Measurements from ENCODE around the gene SORBS2.

SORBS2 gene

GRCh38 chr4:185792384-185793115 is 19.4 kb downstream of the SORBS2 start:
- Histone ChIP-seq H2AK5ac (ENCODE audit: low read length) (no peak overlapping the region), H3K4ac (ENCODE audit: low read depth, low read length) (no peak overlapping the region), H3K4me2 (ENCODE audit: low read length) (no peak overlapping the region), H3K4me1 (ENCODE audit: control insufficient read depth in 1 of 2, insufficient read depth in 2 of 2, low read length in 2 of 2) (peaks cover 0 to 7% of the 10 kb centered on the region in 2 experiments), H3K27me3 (ENCODE audit: insufficient read depth, low read length) (no peaks in the 10 kb centered on the region), H3K36me3 (ENCODE audit: control insufficient read depth in 1 of 2, insufficient read depth in 2 of 2, low read length in 2 of 2) (no peaks in the 10 kb centered on the region), H4K8ac (ENCODE audit: low read depth, low read length) (no peak overlapping the region), H3K79me1 (ENCODE audit: low read length) (no peaks in the 10 kb centered on the region), H3K79me2 (ENCODE audit: control insufficient read depth, insufficient read depth, low read length, poor library complexity) (no peaks in the 10 kb centered on the region), H3K27ac (ENCODE audit: low read depth, low read length) (no peak overlapping the region), H3K9me3 (ENCODE audit: insufficient read depth, low read depth, low read length) (no peaks in the 10 kb centered on the region), H3K23ac (ENCODE audit: low read length) (no peak overlapping the region), H3K9ac (ENCODE audit: low read length) (no peak overlapping the region), H2BK5ac (ENCODE audit: low read depth, low read length, poor library complexity) (no peak overlapping the region), H2AFZ (ENCODE audit: insufficient read depth, low read length, poor library complexity) (no peak overlapping the region), H4K91ac (ENCODE audit: low read depth, low read length) (no peak overlapping the region), H4K12ac (ENCODE audit: low read depth, low read length) (no peak overlapping the region), H2BK120ac (ENCODE audit: insufficient read depth, low read length, poor library complexity) (no peak overlapping the region), H3K4me3 (ENCODE audit: low read depth, low read length) (no peak overlapping the region), H3K18ac (ENCODE audit: low read length) (no peak overlapping the region), H3K14ac (ENCODE audit: low read length) (no peak overlapping the region), H2BK12ac (ENCODE audit: low read length) (peak overlapping the region; percentile 36)
- peak; percentile 34 to 72 for DNase-seq
- WGBS (ENCODE audit: extremely low coverage, insufficient coverage, insufficient read length) = no CpG with 5 or more reads among the region's 11 CpGs

- no peak overlapping the region for H2BK5ac ChIP-seq (ENCODE audit: low read depth, low read length, poor library complexity)
- H3K4me1 ChIP-seq (ENCODE audit: control insufficient read depth in 1 of 2, insufficient read depth in 2 of 2, low read length in 2 of 2) = no peaks in the 10 kb centered on the region
- H4K12ac ChIP-seq (ENCODE audit: low read depth, low read length) = no peak overlapping the region
- DNase-seq = no peak
- no peaks in the 10 kb centered on the region for H3K36me3 ChIP-seq (ENCODE audit: control insufficient read depth in 1 of 2, insufficient read depth in 2 of 2, low read length in 2 of 2)
- no peak overlapping the region for H3K4me2 ChIP-seq (ENCODE audit: low read length)
- H4K8ac ChIP-seq (ENCODE audit: low read depth, low read length) = no peak overlapping the region
- H3K14ac ChIP-seq (ENCODE audit: low read length) = no peak overlapping the region
- H3K27me3 ChIP-seq (ENCODE audit: insufficient read depth, low read length) = no peaks in the 10 kb centered on the region
- no peak overlapping the region for H2BK120ac ChIP-seq (ENCODE audit: insufficient read depth, low read length, poor library complexity)
- WGBS (ENCODE audit: extremely low coverage, insufficient coverage, insufficient read length) = no CpG with 5 or more reads among the region's 16 CpGs
- no peaks in the 10 kb centered on the region for H3K9me3 ChIP-seq (ENCODE audit: insufficient read depth, low read depth, low read length)
- no peaks in the 10 kb centered on the region for H3K79me1 ChIP-seq (ENCODE audit: low read length)
- no peak overlapping the region for H2BK12ac ChIP-seq (ENCODE audit: low read length)
- no peak overlapping the region for H3K4me3 ChIP-seq (ENCODE audit: low read depth, low read length)
- H3K23ac ChIP-seq (ENCODE audit: low read length) = no peak overlapping the region
- no peak overlapping the region for H3K18ac ChIP-seq (ENCODE audit: low read length)
- H3K9ac ChIP-seq (ENCODE audit: low read length) = no peak overlapping the region
- H3K27ac ChIP-seq (ENCODE audit: low read depth, low read length) = no peak overlapping the region
- H2AK5ac ChIP-seq (ENCODE audit: low read length) = no peak overlapping the region
- H4K91ac ChIP-seq (ENCODE audit: low read depth, low read length) = no peak overlapping the region
- no peak overlapping the region for H2AFZ ChIP-seq (ENCODE audit: insufficient read depth, low read length, poor library complexity)
- H3K79me2 ChIP-seq (ENCODE audit: control insufficient read depth, insufficient read depth, low read length, poor library complexity) = no peaks in the 10 kb centered on the region
- H3K4ac ChIP-seq (ENCODE audit: low read depth, low read length) = no peak overlapping the region
Observed at GRCh38 chr4:185787926-185788679, 23.9 kb downstream of the SORBS2 start.

GRCh38 chr4:185786422-185786821 is 25.6 kb downstream of the SORBS2 start:
- H3K4ac ChIP-seq (ENCODE audit: low read depth, low read length) = no peak overlapping the region
- no CpG with 5 or more reads among the region's 6 CpGs for WGBS (ENCODE audit: extremely low coverage, insufficient coverage, insufficient read length)
- H4K8ac ChIP-seq (ENCODE audit: low read depth, low read length) = no peak overlapping the region
- no peaks in the 10 kb centered on the region for H3K4me1 ChIP-seq (ENCODE audit: control insufficient read depth in 1 of 2, insufficient read depth in 2 of 2, low read length in 2 of 2)
- no peak overlapping the region for H3K23ac ChIP-seq (ENCODE audit: low read length)
- H2AFZ ChIP-seq (ENCODE audit: insufficient read depth, low read length, poor library complexity) = no peak overlapping the region
- H3K4me2 ChIP-seq (ENCODE audit: low read length) = no peak overlapping the region
- no peak overlapping the region for H2BK12ac ChIP-seq (ENCODE audit: low read length)
- H4K91ac ChIP-seq (ENCODE audit: low read depth, low read length) = no peak overlapping the region
- H4K12ac ChIP-seq (ENCODE audit: low read depth, low read length) = no peak overlapping the region
- no peak overlapping the region for H3K27ac ChIP-seq (ENCODE audit: low read depth, low read length)
- no peak for DNase-seq
- no peak overlapping the region for H2AK5ac ChIP-seq (ENCODE audit: low read length)
- no peak overlapping the region for H3K4me3 ChIP-seq (ENCODE audit: low read depth, low read length)
- H3K79me2 ChIP-seq (ENCODE audit: control insufficient read depth, insufficient read depth, low read length, poor library complexity) = no peaks in the 10 kb centered on the region
- H3K27me3 ChIP-seq (ENCODE audit: insufficient read depth, low read length) = no peaks in the 10 kb centered on the region
- H3K18ac ChIP-seq (ENCODE audit: low read length) = no peak overlapping the region
- H2BK120ac ChIP-seq (ENCODE audit: insufficient read depth, low read length, poor library complexity) = no peak overlapping the region
- H2BK5ac ChIP-seq (ENCODE audit: low read depth, low read length, poor library complexity) = no peak overlapping the region
- H3K9me3 ChIP-seq (ENCODE audit: insufficient read depth, low read depth, low read length) = no peaks in the 10 kb centered on the region
- H3K9ac ChIP-seq (ENCODE audit: low read length) = no peak overlapping the region
- H3K36me3 ChIP-seq (ENCODE audit: control insufficient read depth in 1 of 2, insufficient read depth in 2 of 2, low read length in 2 of 2) = no peaks in the 10 kb centered on the region
- H3K79me1 ChIP-seq (ENCODE audit: low read length) = no peaks in the 10 kb centered on the region
- no peak overlapping the region for H3K14ac ChIP-seq (ENCODE audit: low read length)

DNA sequence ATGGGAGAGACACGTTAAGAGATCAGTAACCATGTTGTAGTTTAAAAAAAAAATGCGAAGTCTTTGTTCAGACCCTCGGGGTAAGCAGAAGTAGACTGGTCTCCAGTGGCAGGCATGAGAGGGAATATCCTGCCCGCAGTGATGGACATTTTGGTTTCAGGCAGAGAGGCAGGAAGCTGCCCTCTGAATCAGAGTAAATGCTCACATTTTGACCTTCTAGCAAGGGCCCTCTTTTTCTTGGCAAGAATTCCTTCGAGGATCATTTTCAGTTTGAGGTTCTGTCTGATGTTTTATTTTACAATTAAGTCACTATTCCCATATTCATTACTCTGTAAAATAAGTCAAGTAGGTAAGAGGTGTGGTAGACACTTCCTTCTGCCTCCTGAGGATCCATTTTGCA is 28.4 kb downstream of the SORBS2 start:
- H3K18ac ChIP-seq (ENCODE audit: low read length) = no peak overlapping the region
- no peak for DNase-seq
- H3K79me1 ChIP-seq (ENCODE audit: low read length) = no peaks in the 10 kb centered on the region
- H3K4me3 ChIP-seq (ENCODE audit: low read depth, low read length) = no peak overlapping the region
- no peak overlapping the region for H4K12ac ChIP-seq (ENCODE audit: low read depth, low read length)
- H2BK12ac ChIP-seq (ENCODE audit: low read length) = no peak overlapping the region
- no peak overlapping the region for H4K91ac ChIP-seq (ENCODE audit: low read depth, low read length)
- H3K4ac ChIP-seq (ENCODE audit: low read depth, low read length) = no peak overlapping the region
- no peak overlapping the region for H2AFZ ChIP-seq (ENCODE audit: insufficient read depth, low read length, poor library complexity)
- peaks cover 2% of the 10 kb centered on the region for H3K9me3 ChIP-seq (ENCODE audit: insufficient read depth, low read depth, low read length)
- no peaks in the 10 kb centered on the region for H3K36me3 ChIP-seq (ENCODE audit: control insufficient read depth in 1 of 2, insufficient read depth in 2 of 2, low read length in 2 of 2)
- H2AK5ac ChIP-seq (ENCODE audit: low read length) = no peak overlapping the region
- H3K14ac ChIP-seq (ENCODE audit: low read length) = no peak overlapping the region
- H3K27me3 ChIP-seq (ENCODE audit: insufficient read depth, low read length) = no peaks in the 10 kb centered on the region
- no CpG with 5 or more reads among the region's 5 CpGs for WGBS (ENCODE audit: extremely low coverage, insufficient coverage, insufficient read length)
- H4K8ac ChIP-seq (ENCODE audit: low read depth, low read length) = no peak overlapping the region
- H2BK5ac ChIP-seq (ENCODE audit: low read depth, low read length, poor library complexity) = no peak overlapping the region
- H3K27ac ChIP-seq (ENCODE audit: low read depth, low read length) = no peak overlapping the region
- H3K4me2 ChIP-seq (ENCODE audit: low read length) = no peak overlapping the region
- no peaks in the 10 kb centered on the region for H3K79me2 ChIP-seq (ENCODE audit: control insufficient read depth, insufficient read depth, low read length, poor library complexity)
- no peak overlapping the region for H3K23ac ChIP-seq (ENCODE audit: low read length)
- no peak overlapping the region for H2BK120ac ChIP-seq (ENCODE audit: insufficient read depth, low read length, poor library complexity)
- no peaks in the 10 kb centered on the region for H3K4me1 ChIP-seq (ENCODE audit: control insufficient read depth in 1 of 2, insufficient read depth in 2 of 2, low read length in 2 of 2)
- H3K9ac ChIP-seq (ENCODE audit: low read length) = no peak overlapping the region

Data from trophoblast cell (in vitro differentiated cells and primary cell).